Activated CD8-positive, alpha-beta T cell treated with anti-CD3 and anti-CD28 coated beads for 36 hours (primary cell): ENCODE data around the gene FBN1. TPM values are rescaled to one million over a fixed set of nuclear protein-coding genes. Genes with fewer than 3 reads are reported as not detected.

Source experiments
- ATAC-seq: fragments of 200-7000 bp; cut with Tn5 transposase; one replicate; pipeline ENCODE4 v1.10.0; 2021; ENCODE audit warnings: mild to moderate bottlenecking, moderate library complexity
- CTCF ChIA-PET: fragments of 350-600 bp; sonication (Branson Sonifier 250); formaldehyde crosslinking; loops from one replicate; lab custom pipeline; 2021; ENCODE audit warnings: antibody characterized with exemption; lab: Charles Lee
- POLR2A ChIA-PET: fragments of 350-600 bp; sonication (Branson Sonifier 250); formaldehyde crosslinking; loops from one replicate; lab custom pipeline; 2021; ENCODE audit warnings: antibody characterized with exemption; lab: Charles Lee
- DNase-seq: peaks from one replicate; pipeline ENCODE4 v3.0.0-alpha.2; 2020
- H3K27ac Mint-ChIP-seq: one replicate; pipeline ENCODE4 v1.8.0; 2021; ENCODE audit warnings: mild to moderate bottlenecking, mixed read lengths
- H3K27me3 Mint-ChIP-seq: one replicate; pipeline ENCODE4 v1.8.0; 2021; ENCODE audit warnings: mixed read lengths
- H3K36me3 Mint-ChIP-seq: one replicate; pipeline ENCODE4 v1.8.0; 2021; ENCODE audit warnings: low read depth, mixed read lengths
- H3K4me1 Mint-ChIP-seq: one replicate; pipeline ENCODE4 v1.8.0; 2021; ENCODE audit warnings: low read depth, mixed read lengths
- H3K4me3 Mint-ChIP-seq: one replicate; pipeline ENCODE4 v1.8.0; 2021; ENCODE audit warnings: mild to moderate bottlenecking, moderate library complexity, mixed read lengths
- H3K9me3 Mint-ChIP-seq: one replicate; pipeline ENCODE4 v1.8.0; 2021; ENCODE audit warnings: mixed read lengths
- intact Hi-C: fragments of 100-400 bp; cut with micrococcal nuclease; formaldehyde crosslinking; loops from one replicate; pipeline ENCODE4 v1.10.0; 2022
- total RNA-seq, 2 experiments: library from RNA; stranded (reverse); gene quantifications; one replicate each; pipeline ENCODE4 v1.2.3, GENCODE V29; 2021
- TF ChIP-seq, protein P1 (sequence below): fragments of 200-600 bp; IDR thresholded peaks from one replicate; pipeline ENCODE4 v1.8.0; 2022; ENCODE audit warnings: antibody characterized with exemption, mild to moderate bottlenecking

Gene FBN1
- total RNA-seq, 2 experiments from 2014 or later, result 0.38 to 0.49 TPM

DNA sequence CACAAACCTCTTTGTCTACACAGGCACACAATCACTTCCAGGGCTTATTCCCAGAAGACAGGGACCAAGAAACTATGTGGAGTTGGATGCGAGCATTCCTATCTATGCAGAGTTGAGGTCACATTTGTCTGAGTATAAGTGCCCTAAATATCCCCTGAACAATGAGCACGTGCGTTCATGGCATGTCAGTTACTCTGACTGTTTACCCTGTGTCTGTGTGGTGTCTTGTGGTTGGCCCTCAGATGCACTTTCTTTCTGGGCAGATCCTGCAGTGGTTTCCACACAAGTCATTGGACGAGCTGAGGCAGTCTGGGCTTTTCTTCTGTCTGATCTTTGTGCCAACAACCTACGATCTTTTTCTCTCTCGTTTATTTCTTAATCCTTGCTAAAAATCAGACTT lies 134.5 kb downstream of the FBN1 start:
- H3K27ac Mint-ChIP-seq, result no peak overlapping the region
- ChIA-PET POLR2A (no interaction called here), CTCF (no interaction called here)
- no peaks in the 10 kb centered on the region for H3K4me1 Mint-ChIP-seq
- TF ChIP-seq, protein P1, sequence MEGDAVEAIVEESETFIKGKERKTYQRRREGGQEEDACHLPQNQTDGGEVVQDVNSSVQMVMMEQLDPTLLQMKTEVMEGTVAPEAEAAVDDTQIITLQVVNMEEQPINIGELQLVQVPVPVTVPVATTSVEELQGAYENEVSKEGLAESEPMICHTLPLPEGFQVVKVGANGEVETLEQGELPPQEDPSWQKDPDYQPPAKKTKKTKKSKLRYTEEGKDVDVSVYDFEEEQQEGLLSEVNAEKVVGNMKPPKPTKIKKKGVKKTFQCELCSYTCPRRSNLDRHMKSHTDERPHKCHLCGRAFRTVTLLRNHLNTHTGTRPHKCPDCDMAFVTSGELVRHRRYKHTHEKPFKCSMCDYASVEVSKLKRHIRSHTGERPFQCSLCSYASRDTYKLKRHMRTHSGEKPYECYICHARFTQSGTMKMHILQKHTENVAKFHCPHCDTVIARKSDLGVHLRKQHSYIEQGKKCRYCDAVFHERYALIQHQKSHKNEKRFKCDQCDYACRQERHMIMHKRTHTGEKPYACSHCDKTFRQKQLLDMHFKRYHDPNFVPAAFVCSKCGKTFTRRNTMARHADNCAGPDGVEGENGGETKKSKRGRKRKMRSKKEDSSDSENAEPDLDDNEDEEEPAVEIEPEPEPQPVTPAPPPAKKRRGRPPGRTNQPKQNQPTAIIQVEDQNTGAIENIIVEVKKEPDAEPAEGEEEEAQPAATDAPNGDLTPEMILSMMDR, result no peak
- no peaks in the 10 kb centered on the region for H3K27me3 Mint-ChIP-seq
- no peak for DNase-seq
- no peak for ATAC-seq
- H3K36me3 Mint-ChIP-seq, result no peaks in the 10 kb centered on the region
- H3K4me3 Mint-ChIP-seq, result no peak overlapping the region
- no peaks in the 10 kb centered on the region for H3K9me3 Mint-ChIP-seq
- intact Hi-C loops, result no loop called here

DNA sequence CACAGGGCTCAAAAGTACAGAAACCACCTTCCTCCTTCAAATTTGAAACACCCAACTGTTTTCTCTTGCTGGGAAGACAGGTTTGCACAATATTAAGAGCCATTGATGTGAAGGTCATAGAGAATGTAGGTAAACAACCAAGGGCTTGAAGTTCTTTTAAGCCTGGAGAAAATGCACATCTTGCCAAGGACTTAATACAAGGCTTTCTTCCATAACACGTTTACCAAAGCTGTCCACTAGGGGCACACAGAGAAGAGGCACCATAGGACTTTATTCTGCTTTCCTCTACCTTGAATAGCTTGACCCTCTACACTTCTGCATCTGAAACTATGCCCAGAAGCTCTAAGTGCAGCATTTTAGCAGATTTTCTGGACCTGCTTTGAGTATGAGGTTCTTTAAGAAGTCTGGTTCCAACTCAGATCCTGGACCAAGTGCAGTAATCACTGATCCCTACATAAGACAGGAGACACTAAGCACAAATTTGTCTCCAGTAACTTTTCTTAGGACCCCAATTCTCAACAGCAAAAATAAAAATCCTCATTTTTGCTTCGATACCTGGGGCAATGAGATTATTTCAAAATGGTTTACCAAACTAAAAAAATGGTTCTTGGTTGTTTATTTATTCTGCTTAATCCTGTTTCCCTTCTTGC lies 138.0 kb downstream of the FBN1 start:
- ChIA-PET CTCF (interaction anchor here (0.6 to 1.7 kb wide), 7 partner anchors 9 to 81 kb away, joined by 3 to 5 read pairs (median 3); no protein-coding TSS in a partner anchor), POLR2A (no interaction called here)
- Mint-ChIP-seq H3K27ac (no peak overlapping the region), H3K36me3 (no peaks in the 10 kb centered on the region), H3K9me3 (no peaks in the 10 kb centered on the region), H3K4me1 (no peaks in the 10 kb centered on the region), H3K27me3 (no peaks in the 10 kb centered on the region), H3K4me3 (no peak overlapping the region)
- peak; percentile 27 for DNase-seq
- TF ChIP-seq, protein P1, result peak; percentile 39
- intact Hi-C loops, result no loop called here
- ATAC-seq, result peak; percentile 37

DNA sequence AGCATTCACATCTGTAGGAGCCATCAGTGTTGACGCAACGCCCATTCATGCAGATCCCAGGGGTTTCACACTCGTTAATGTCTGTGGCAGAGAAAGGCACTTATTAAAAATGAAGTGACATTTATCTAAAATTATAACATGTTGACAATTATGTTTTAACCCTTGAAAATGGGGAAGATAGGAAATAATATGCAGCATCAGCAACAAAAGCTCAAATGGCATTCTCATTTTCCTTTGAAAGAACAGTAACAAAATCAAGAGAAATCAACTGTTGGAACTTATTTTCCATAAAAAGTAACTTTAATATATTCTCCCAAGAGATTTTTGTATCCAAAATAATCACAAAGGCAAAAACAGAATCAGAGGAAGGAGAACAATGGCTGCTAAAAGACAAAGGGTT lies 140.4 kb downstream of the FBN1 start:
- Mint-ChIP-seq H3K36me3 (no peaks in the 10 kb centered on the region), H3K4me3 (no peak overlapping the region), H3K9me3 (no peaks in the 10 kb centered on the region), H3K27ac (no peak overlapping the region), H3K27me3 (no peaks in the 10 kb centered on the region), H3K4me1 (no peaks in the 10 kb centered on the region)
- POLR2A ChIA-PET, result no interaction called here
- DNase-seq, result no peak
- TF ChIP-seq, protein P1, result no peak
- no peak for ATAC-seq
- CTCF ChIA-PET, result no interaction called here
- intact Hi-C loops, result no loop called here

DNA sequence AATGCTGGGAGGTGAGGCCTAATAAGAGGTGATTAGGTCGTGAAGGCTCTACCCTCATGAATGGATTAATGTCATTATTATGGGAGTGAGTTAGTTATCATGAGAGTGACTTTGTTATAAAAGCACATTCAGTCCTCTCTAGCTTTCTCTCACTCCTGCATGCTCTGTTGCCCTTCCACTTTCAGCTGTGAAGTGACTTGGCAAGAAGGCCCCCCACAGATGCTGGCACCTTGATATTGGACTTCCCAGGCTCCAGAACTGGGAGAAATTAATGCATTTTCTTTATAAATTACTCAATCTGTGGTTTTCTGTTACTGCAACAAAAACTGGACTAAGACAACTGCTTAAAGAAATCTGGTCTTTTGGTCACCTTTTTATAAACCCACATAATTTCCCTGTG lies 144.3 kb downstream of the FBN1 start:
- Mint-ChIP-seq H3K4me1 (no peaks in the 10 kb centered on the region), H3K9me3 (no peaks in the 10 kb centered on the region), H3K27me3 (no peaks in the 10 kb centered on the region), H3K4me3 (no peak overlapping the region), H3K36me3 (no peaks in the 10 kb centered on the region), H3K27ac (no peak overlapping the region)
- DNase-seq (no peak), ATAC-seq (no peak)
- ChIA-PET CTCF (no interaction called here), POLR2A (no interaction called here)
- TF ChIP-seq, protein P1, result no peak
- intact Hi-C loops, result no loop called here

DNA sequence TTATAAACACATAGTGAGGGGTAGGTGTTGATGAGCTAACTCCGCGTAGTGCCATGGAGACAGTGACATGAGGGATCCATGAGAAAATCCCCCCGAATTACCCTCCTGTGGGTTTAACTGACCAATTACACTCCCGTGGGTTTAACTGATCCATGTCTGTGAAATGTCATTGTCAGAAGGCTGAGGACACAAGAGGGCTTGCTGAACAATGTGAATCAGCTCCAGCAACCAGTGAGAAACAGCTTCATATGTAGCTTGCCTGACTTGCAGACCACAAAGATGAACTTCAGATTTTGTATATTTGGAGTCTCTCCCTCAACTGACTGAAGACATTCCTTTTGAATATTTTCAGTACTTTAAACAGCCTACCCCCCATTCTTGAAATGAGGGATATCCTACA lies 144.9 kb downstream of the FBN1 start:
- ATAC-seq, result no peak
- H3K27ac Mint-ChIP-seq, result no peak overlapping the region
- POLR2A ChIA-PET, result no interaction called here
- TF ChIP-seq, protein P1, result no peak
- no peak overlapping the region for H3K4me3 Mint-ChIP-seq
- H3K27me3 Mint-ChIP-seq, result no peaks in the 10 kb centered on the region
- H3K9me3 Mint-ChIP-seq, result no peaks in the 10 kb centered on the region
- no peak for DNase-seq
- H3K36me3 Mint-ChIP-seq, result no peaks in the 10 kb centered on the region
- intact Hi-C loops, result no loop called here
- CTCF ChIA-PET, result no interaction called here
- H3K4me1 Mint-ChIP-seq, result no peaks in the 10 kb centered on the region
